ENCODE measurements around the gene CTNNA3.

Gene CTNNA3

DNA sequence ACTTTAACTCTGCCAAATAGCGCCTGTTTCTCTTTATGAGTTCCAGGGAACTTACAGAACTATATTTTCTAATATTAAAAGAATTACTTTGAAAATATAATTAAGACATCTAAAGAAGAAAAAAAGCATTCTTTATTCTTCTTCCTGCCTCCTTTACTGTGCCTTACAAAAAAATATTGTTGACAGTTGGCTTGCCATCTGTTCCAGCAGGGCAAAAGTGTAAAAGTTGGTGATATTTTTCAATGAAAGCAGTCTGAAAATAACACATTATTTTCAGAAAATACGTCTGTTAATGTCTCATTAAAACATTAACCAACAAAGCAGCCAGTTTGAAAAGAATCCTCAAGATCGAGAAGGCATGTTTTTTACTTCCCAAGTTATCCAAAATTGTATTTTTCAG, 1802.3 kb downstream of the CTNNA3 start:
- Histone ChIP-seq H3K27me3 (ENCODE audit: control insufficient read depth, insufficient read depth, low read length) (no peaks in the 10 kb centered on the region), H3K9me3 (ENCODE audit: control insufficient read depth, low read length) (no peaks in the 10 kb centered on the region), H3K36me3 (ENCODE audit: control insufficient read depth, insufficient read depth, low read length) (no peaks in the 10 kb centered on the region), H3K4me3 (ENCODE audit: low read depth, low read length) (no peak overlapping the region), H3K79me2 (no peaks in the 10 kb centered on the region), H2AFZ (no peak overlapping the region), H3K27ac (no peak overlapping the region), H3K4me2 (ENCODE audit: low read length) (no peak overlapping the region), H3K9ac (no peak overlapping the region), H3K4me1 (no peaks in the 10 kb centered on the region)
- TF ChIP-seq CTCF (IDR thresholded peaks at IDR 0.05), result no peak

- Histone ChIP-seq H3K4me2 (ENCODE audit: low read length) (no peak overlapping the region), H3K4me3 (ENCODE audit: low read depth, low read length) (no peak overlapping the region), H3K27me3 (ENCODE audit: control insufficient read depth, insufficient read depth, low read length) (no peaks in the 10 kb centered on the region), H3K36me3 (ENCODE audit: control insufficient read depth, insufficient read depth, low read length) (no peaks in the 10 kb centered on the region), H3K27ac (no peak overlapping the region), H3K9me3 (ENCODE audit: control insufficient read depth, low read length) (no peaks in the 10 kb centered on the region), H3K9ac (no peak overlapping the region), H3K79me2 (no peaks in the 10 kb centered on the region), H3K4me1 (no peaks in the 10 kb centered on the region), H2AFZ (no peak overlapping the region)
- no peak for TF ChIP-seq CTCF (IDR thresholded peaks at IDR 0.05)
Observed at GRCh38 chr10:65892284-65892683, 1803.7 kb downstream of the CTNNA3 start.

- Histone ChIP-seq H3K9ac (no peak overlapping the region), H3K4me3 (ENCODE audit: low read depth, low read length) (no peak overlapping the region), H3K4me1 (no peaks in the 10 kb centered on the region), H3K79me2 (no peaks in the 10 kb centered on the region), H3K27me3 (ENCODE audit: control insufficient read depth, insufficient read depth, low read length) (no peaks in the 10 kb centered on the region), H3K4me2 (ENCODE audit: low read length) (no peak overlapping the region), H3K36me3 (ENCODE audit: control insufficient read depth, insufficient read depth, low read length) (no peaks in the 10 kb centered on the region), H2AFZ (no peak overlapping the region), H3K9me3 (ENCODE audit: control insufficient read depth, low read length) (no peaks in the 10 kb centered on the region), H3K27ac (no peak overlapping the region)
- no peak for TF ChIP-seq CTCF (IDR thresholded peaks at IDR 0.05)
Observed at GRCh38 chr10:65891073-65891981, 1804.7 kb downstream of the CTNNA3 start.

DNA sequence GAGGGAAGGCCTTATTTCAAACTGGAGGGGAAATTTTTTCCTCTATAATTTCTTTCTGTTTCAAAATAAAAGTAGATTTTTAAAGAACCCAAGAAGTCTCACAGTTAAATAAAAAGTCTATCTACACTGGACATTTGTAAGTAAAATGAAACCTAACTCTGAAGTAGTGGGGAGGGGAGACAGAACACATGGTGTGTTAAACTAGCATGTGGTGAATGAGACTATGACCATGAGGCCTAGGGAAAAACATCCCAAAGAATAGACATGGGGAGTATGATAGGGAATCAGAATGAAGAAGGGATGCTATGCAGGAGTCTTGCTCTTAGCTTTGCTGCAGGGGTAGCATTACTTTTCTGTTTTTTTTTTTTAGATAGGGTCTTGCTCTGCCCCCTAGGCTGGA, 1831.5 kb downstream of the CTNNA3 start:
- H2AFZ ChIP-seq, result no peak overlapping the region
- no peak for TF ChIP-seq CTCF (IDR thresholded peaks at IDR 0.05)
- H3K4me3 ChIP-seq (ENCODE audit: low read depth, low read length), result no peak overlapping the region
- no peak overlapping the region for H3K4me2 ChIP-seq (ENCODE audit: low read length)
- no peaks in the 10 kb centered on the region for H3K9me3 ChIP-seq (ENCODE audit: control insufficient read depth, low read length)
- H3K4me1 ChIP-seq, result no peaks in the 10 kb centered on the region
- no peaks in the 10 kb centered on the region for H3K79me2 ChIP-seq
- H3K36me3 ChIP-seq (ENCODE audit: control insufficient read depth, insufficient read depth, low read length), result no peaks in the 10 kb centered on the region
- no peak overlapping the region for H3K27ac ChIP-seq
- H3K27me3 ChIP-seq (ENCODE audit: control insufficient read depth, insufficient read depth, low read length), result no peaks in the 10 kb centered on the region
- no peak overlapping the region for H3K9ac ChIP-seq

GRCh38 chr10:65864036-65864435, 1832.0 kb downstream of the CTNNA3 start:
- H3K36me3 ChIP-seq (ENCODE audit: control insufficient read depth, insufficient read depth, low read length), result no peaks in the 10 kb centered on the region
- no peaks in the 10 kb centered on the region for H3K27me3 ChIP-seq (ENCODE audit: control insufficient read depth, insufficient read depth, low read length)
- H3K9me3 ChIP-seq (ENCODE audit: control insufficient read depth, low read length), result no peaks in the 10 kb centered on the region
- H3K9ac ChIP-seq, result no peak overlapping the region
- H3K27ac ChIP-seq, result no peak overlapping the region
- no peak overlapping the region for H3K4me2 ChIP-seq (ENCODE audit: low read length)
- H3K79me2 ChIP-seq, result no peaks in the 10 kb centered on the region
- no peak overlapping the region for H3K4me3 ChIP-seq (ENCODE audit: low read depth, low read length)
- no peak overlapping the region for H2AFZ ChIP-seq
- TF ChIP-seq CTCF (IDR thresholded peaks at IDR 0.05), result no peak
- H3K4me1 ChIP-seq, result no peaks in the 10 kb centered on the region

All from parathyroid adenoma (tissue), 2 donors.